Nephron (organoid): Measurements from ENCODE around the gene GBF1.

Source experiments
- H3K27ac Mint-ChIP-seq, 3 experiments: 2 replicates each; pipeline ENCODE4 v1.8.0; 2020; ENCODE audit warnings: mixed read lengths in 3 of 3, mild to moderate bottlenecking in 2 of 3, moderate library complexity in 1 of 3
- H3K27me3 Mint-ChIP-seq: 2 replicates; pipeline ENCODE4 v1.8.0; 2021; ENCODE audit warnings: low read depth, mild to moderate bottlenecking, moderate library complexity, mixed read lengths
- H3K36me3 Mint-ChIP-seq: 2 replicates; pipeline ENCODE4 v1.8.0; 2020; ENCODE audit warnings: low read depth, mixed read lengths
- H3K4me1 Mint-ChIP-seq: 2 replicates; pipeline ENCODE4 v1.8.0; 2020; ENCODE audit warnings: mixed read lengths
- H3K4me3 Mint-ChIP-seq, 3 experiments: 2 replicates each; pipeline ENCODE4 v1.8.0; 2020; ENCODE audit warnings: mild to moderate bottlenecking in 3 of 3, mixed read lengths in 3 of 3, moderate library complexity in 2 of 3
- H3K9me3 Mint-ChIP-seq: 2 replicates; pipeline ENCODE4 v1.8.0; 2020; ENCODE audit warnings: mixed read lengths
- TF ChIP-seq, protein P1 (sequence below), 3 experiments: fragments of 200-600 bp; sonication (generic); IDR thresholded peaks; one replicate each; pipeline ENCODE4 v1.5.0; 2021; ENCODE audit warnings: antibody characterized with exemption in 3 of 3; ENCODE audit not compliant: unreplicated experiment in 3 of 3

GBF1 gene

DNA sequence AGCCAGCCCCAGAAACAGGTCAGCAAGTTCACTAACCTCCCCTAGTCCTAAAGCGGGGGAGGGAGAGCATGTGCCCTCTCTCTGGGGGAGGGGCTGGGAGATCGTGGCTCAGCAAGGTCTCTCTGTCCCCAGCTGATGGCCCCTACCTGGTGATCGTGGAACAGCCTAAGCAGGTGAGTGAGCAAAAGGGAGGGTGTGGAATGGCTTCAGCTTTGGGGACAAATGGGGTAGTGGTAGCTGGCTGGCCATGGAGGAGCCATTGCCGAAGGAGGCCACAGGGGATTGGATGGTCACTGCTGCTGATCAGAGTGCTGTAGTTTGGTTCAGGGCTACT is 151.0 kb downstream of the GBF1 start:
- no peaks in the 10 kb centered on the region for H3K36me3 Mint-ChIP-seq
- peak overlapping the region; percentile 79 to 91 (median 91) for H3K4me3 Mint-ChIP-seq
- H3K4me1 Mint-ChIP-seq = peaks cover 15% of the 10 kb centered on the region
- H3K9me3 Mint-ChIP-seq = no peaks in the 10 kb centered on the region
- H3K27ac Mint-ChIP-seq = no peak overlapping the region
- TF ChIP-seq, protein P1, sequence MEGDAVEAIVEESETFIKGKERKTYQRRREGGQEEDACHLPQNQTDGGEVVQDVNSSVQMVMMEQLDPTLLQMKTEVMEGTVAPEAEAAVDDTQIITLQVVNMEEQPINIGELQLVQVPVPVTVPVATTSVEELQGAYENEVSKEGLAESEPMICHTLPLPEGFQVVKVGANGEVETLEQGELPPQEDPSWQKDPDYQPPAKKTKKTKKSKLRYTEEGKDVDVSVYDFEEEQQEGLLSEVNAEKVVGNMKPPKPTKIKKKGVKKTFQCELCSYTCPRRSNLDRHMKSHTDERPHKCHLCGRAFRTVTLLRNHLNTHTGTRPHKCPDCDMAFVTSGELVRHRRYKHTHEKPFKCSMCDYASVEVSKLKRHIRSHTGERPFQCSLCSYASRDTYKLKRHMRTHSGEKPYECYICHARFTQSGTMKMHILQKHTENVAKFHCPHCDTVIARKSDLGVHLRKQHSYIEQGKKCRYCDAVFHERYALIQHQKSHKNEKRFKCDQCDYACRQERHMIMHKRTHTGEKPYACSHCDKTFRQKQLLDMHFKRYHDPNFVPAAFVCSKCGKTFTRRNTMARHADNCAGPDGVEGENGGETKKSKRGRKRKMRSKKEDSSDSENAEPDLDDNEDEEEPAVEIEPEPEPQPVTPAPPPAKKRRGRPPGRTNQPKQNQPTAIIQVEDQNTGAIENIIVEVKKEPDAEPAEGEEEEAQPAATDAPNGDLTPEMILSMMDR (IDR thresholded peaks at IDR 0.05; ENCODE audit: unreplicated experiment in 3 of 3) = no peak
- H3K27me3 Mint-ChIP-seq = peaks cover 8% of the 10 kb centered on the region

DNA sequence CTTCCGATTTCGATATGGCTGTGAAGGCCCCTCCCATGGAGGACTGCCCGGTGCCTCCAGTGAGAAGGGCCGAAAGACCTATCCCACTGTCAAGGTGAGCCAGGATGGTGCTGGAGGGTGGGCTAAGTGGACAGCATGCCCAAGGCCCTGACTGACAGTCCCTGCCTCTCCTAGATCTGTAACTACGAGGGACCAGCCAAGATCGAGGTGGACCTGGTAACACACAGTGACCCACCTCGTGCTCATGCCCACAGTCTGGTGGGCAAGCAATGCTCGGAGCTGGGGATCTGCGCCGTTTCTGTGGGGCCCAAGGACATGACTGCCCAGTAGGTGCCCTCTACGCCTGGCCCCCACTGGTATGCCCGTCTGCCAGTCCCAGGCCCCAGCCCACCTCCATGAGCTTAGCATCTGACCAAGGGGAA is 151.4 kb downstream of the GBF1 start:
- Mint-ChIP-seq H3K27ac (no peak overlapping the region), H3K9me3 (no peaks in the 10 kb centered on the region), H3K4me1 (peaks cover 15% of the 10 kb centered on the region), H3K27me3 (peaks cover 8% of the 10 kb centered on the region), H3K4me3 (peak overlapping the region; percentile 79 to 91 (median 91)), H3K36me3 (no peaks in the 10 kb centered on the region)
- TF ChIP-seq, protein P1 (IDR thresholded peaks at IDR 0.05; ENCODE audit: unreplicated experiment in 3 of 3) = no peak

DNA sequence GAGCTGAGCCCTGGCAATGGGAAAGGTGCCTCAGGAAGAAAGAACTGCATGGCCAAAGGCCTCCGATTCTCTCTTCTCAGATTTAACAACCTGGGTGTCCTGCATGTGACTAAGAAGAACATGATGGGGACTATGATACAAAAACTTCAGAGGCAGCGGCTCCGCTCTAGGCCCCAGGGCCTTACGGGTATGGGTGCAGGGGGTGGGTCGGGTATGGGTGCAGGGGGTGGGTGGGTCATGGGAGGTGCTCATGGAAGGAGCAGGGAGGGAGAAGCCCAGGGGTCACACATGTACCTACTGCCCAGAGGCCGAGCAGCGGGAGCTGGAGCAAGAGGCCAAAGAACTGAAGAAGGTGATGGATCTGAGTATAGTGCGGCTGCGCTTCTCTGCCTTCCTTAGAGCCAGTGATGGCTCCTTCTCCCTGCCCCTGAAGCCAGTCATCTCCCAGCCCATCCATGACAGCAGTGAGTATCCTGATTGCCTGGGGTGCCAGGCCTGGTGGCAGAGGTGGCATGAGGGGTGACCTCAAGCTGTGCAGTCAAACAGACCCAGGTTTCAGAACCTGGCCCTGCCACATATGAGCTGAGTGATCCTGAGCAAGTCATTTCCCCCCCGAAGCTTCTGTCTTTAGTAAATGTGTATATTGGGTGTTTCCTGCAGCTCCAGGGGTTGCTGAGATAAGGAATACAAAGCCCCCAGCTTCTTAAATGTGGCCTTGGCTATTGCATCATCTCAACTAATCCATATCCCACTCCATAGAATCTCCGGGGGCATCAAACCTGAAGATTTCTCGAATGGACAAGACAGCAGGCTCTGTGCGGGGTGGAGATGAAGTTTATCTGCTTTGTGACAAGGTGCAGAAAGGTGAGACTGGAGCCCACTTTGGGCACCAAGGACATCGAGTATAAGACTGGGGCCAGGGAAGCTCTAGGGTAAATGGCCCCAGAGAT is 152.2 kb downstream of the GBF1 start:
- TF ChIP-seq, protein P1 (IDR thresholded peaks at IDR 0.05; ENCODE audit: unreplicated experiment in 3 of 3) = no peak
- Mint-ChIP-seq H3K36me3 (no peaks in the 10 kb centered on the region), H3K27ac (peak overlapping the region in 1 of 3 experiments; percentile 12), H3K4me3 (peak overlapping the region; percentile 79 to 91 (median 91)), H3K27me3 (peaks cover 3% of the 10 kb centered on the region), H3K4me1 (peaks cover 15% of the 10 kb centered on the region), H3K9me3 (no peaks in the 10 kb centered on the region)

DNA sequence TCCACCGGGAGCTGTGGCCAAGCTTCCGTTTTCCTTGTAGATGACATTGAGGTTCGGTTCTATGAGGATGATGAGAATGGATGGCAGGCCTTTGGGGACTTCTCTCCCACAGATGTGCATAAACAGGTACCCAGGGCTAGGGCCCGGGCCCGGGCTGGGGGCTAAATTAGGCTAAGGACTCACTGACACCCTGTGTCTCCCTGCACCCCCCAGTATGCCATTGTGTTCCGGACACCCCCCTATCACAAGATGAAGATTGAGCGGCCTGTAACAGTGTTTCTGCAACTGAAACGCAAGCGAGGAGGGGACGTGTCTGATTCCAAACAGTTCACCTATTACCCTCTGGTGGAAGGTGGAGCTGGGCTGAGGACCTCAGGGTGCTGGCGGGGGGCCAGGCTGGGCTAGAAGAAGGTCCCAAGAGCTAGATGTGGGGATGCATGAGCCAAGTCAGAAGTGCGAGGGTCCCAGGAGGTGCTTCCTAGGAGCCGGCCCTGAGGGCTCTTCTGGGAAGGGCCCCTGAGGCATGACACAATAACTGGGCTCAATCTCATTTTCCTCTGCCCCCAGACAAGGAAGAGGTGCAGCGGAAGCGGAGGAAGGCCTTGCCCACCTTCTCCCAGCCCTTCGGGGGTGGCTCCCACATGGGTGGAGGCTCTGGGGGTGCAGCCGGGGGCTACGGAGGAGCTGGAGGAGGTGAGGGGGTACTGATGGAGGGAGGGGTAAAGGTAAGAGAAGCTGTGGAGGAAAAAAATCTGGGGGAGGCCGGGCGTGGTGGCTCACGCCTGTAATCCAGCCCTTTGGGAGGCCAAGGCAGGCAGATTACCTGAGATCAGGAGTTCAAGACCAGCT is 153.1 kb downstream of the GBF1 start:
- H3K4me1 Mint-ChIP-seq = peaks cover 15% of the 10 kb centered on the region
- peak overlapping the region; percentile 72 to 91 (median 79) for H3K4me3 Mint-ChIP-seq
- TF ChIP-seq, protein P1 (IDR thresholded peaks at IDR 0.05; ENCODE audit: unreplicated experiment in 3 of 3) = no peak
- H3K36me3 Mint-ChIP-seq = no peaks in the 10 kb centered on the region
- H3K27ac Mint-ChIP-seq = peak overlapping the region in 2 of 3 experiments; percentile 12 to 28
- H3K27me3 Mint-ChIP-seq = no peaks in the 10 kb centered on the region
- no peaks in the 10 kb centered on the region for H3K9me3 Mint-ChIP-seq

DNA sequence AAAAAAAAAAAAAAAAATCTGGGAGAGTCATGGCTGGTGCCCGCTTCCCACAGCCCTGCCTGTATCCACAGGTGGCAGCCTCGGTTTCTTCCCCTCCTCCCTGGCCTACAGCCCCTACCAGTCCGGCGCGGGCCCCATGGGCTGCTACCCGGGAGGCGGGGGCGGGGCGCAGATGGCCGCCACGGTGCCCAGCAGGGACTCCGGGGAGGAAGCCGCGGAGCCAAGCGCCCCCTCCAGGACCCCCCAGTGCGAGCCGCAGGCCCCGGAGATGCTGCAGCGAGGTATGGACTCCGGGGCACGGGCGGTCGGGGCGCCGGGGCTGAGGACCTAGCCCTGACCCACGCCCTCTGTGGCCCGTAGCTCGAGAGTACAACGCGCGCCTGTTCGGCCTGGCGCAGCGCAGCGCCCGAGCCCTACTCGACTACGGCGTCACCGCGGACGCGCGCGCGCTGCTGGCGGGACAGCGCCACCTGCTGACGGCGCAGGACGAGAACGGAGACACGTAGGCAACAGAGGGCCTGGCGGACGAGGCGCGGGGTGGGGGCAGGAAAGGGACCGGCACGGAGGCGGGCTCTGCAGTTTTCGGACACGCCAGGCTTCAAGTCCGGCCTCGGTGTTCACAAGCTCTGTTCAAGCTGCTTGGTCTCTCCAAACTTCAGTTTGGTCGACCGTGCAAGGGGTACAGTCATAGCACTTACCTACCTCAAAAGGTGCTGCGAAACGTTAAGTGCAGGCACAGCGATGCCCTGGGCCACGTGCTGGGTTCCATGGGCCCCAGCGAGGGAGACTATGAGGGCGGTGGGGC is 154.1 kb downstream of the GBF1 start:
- H3K36me3 Mint-ChIP-seq = no peaks in the 10 kb centered on the region
- peak overlapping the region in 1 of 3 experiments; percentile 40 for H3K27ac Mint-ChIP-seq
- no peaks in the 10 kb centered on the region for H3K27me3 Mint-ChIP-seq
- TF ChIP-seq, protein P1 (IDR thresholded peaks at IDR 0.05; ENCODE audit: unreplicated experiment in 3 of 3) = peak; percentile 93 to 97 (median 94)
- H3K4me3 Mint-ChIP-seq = peak overlapping the region; percentile 79 to 91 (median 79)
- peaks cover 10% of the 10 kb centered on the region for H3K4me1 Mint-ChIP-seq
- no peaks in the 10 kb centered on the region for H3K9me3 Mint-ChIP-seq
